Endothelial cell of umbilical vein (primary cell): Measurements from ENCODE around the gene NT5DC2. TPM values are rescaled to one million over a fixed set of nuclear protein-coding genes. Genes with fewer than 3 reads are reported as not detected.

Experiments
- BruUV-seq: library from RNA; stranded (reverse); fragments of 400-500 nt; replicated peaks from 2 replicates; lab custom pipeline; 2021; lab: Mats Ljungman, UMichigan
- CTCF ChIA-PET: fragments of 300-600, 350-600 bp; sonication (Branson Sonifier 250); formaldehyde crosslinking; loops from one replicate; lab custom pipeline; 2021; ENCODE audit warnings: antibody characterized with exemption, inconsistent platforms; lab: Charles Lee
- POLR2A ChIA-PET: fragments of 300-600, 350-600 bp; sonication (Branson Sonifier 250); formaldehyde crosslinking; loops from one replicate; lab custom pipeline; 2021; ENCODE audit warnings: antibody characterized with exemption, inconsistent platforms; lab: Charles Lee
- DNase-seq: peaks from one replicate; pipeline ENCODE4 v3.0.0-alpha.2; 2011; ENCODE audit warnings: low read depth, low spot score
- FAIRE-seq: peaks from 2 replicates; lab custom pipeline; 2011; peaks lifted over from hg19 to GRCh38; lab: Jason Lieb, UNC
- H2AFZ ChIP-seq: 2 replicates; pipeline ENCODE4 v1.6.0; 2012; ENCODE audit warnings: low read depth, low read length, control low read depth, inconsistent platforms
- H3K27ac ChIP-seq: 2 replicates; pipeline ENCODE4 v1.5.1; 2011; ENCODE audit warnings: low read depth, mild to moderate bottlenecking, control low read depth, low read length, moderate library complexity; ENCODE audit not compliant: insufficient read depth
- H3K27me3 ChIP-seq, 2 experiments: 2 replicates each; pipeline versions ENCODE4 v1.6.0 to v1.6.1; 2011; ENCODE audit warnings: low read length in 2 of 2, mixed read lengths in 1 of 2; ENCODE audit not compliant: control insufficient read depth in 2 of 2, insufficient read depth in 2 of 2
- H3K36me3 ChIP-seq, 2 experiments: 2 replicates in 1 of 2; 3 replicates in 1 of 2; pipeline ENCODE4 v1.5.1; 2011; ENCODE audit warnings: low read length in 2 of 2, mild to moderate bottlenecking in 1 of 2, moderate library complexity in 1 of 2; ENCODE audit not compliant: control insufficient read depth in 2 of 2, insufficient read depth in 2 of 2; ENCODE audit errors: extremely low read depth in 1 of 2
- H3K4me1 ChIP-seq: 3 replicates; pipeline ENCODE4 v1.5.1; 2011; ENCODE audit warnings: mild to moderate bottlenecking, low read length; ENCODE audit not compliant: control insufficient read depth, insufficient read depth; ENCODE audit errors: extremely low read depth
- H3K4me2 ChIP-seq: 2 replicates; pipeline ENCODE4 v1.6.1; 2011; ENCODE audit warnings: low read length, control low read depth, mixed read lengths; ENCODE audit not compliant: insufficient read depth
- H3K4me3 ChIP-seq, 3 experiments: fragments of 200-600 bp in 1 of 3; sonication (generic), shearing (Covaris generic) in 1 of 3; replicated peaks in 1 of 3; 2 replicates each; pipeline ENCODE4 v1.5.1; 2011 to 2016; ENCODE audit warnings: control low read depth in 3 of 3, low read length in 3 of 3, mild to moderate bottlenecking in 2 of 3, inconsistent platforms in 1 of 3, low read depth in 1 of 3, moderate library complexity in 1 of 3; ENCODE audit not compliant: insufficient read depth in 1 of 3
- H3K79me2 ChIP-seq: 2 replicates; pipeline ENCODE4 v1.6.0; 2012; ENCODE audit warnings: low read length, inconsistent platforms; ENCODE audit not compliant: control insufficient read depth, insufficient read depth
- H3K9ac ChIP-seq: replicated peaks from 2 replicates; pipeline ENCODE3; 2011; ENCODE audit warnings: low read length, control low read depth; ENCODE audit not compliant: insufficient read depth; ENCODE audit errors: extremely low read depth
- H3K9me1 ChIP-seq: replicated peaks from 3 replicates; pipeline ENCODE4 v1.6.0; 2011; ENCODE audit warnings: mild to moderate bottlenecking, low read length; ENCODE audit not compliant: control insufficient read depth, insufficient read depth; ENCODE audit errors: extremely low read depth
- H3K9me3 ChIP-seq: replicated peaks from 2 replicates; pipeline ENCODE4 v1.5.1; 2012; ENCODE audit warnings: low read length, inconsistent platforms; ENCODE audit not compliant: control insufficient read depth, insufficient read depth
- H4K20me1 ChIP-seq: replicated peaks from 2 replicates; pipeline ENCODE3; 2011; ENCODE audit warnings: mild to moderate bottlenecking, low read length; ENCODE audit not compliant: control insufficient read depth, insufficient read depth; ENCODE audit errors: extremely low read depth
- EZH2 ChIP-seq: IDR thresholded peaks from 2 replicates; pipeline ENCODE4 v1.6.1; 2012; ENCODE audit warnings: borderline replicate concordance, low read depth, mild to moderate bottlenecking, moderate library complexity, low read length, inconsistent platforms; ENCODE audit not compliant: severe bottlenecking
- FOS ChIP-seq: IDR thresholded peaks from 2 replicates; pipeline ENCODE4 v1.6.1; 2011; ENCODE audit warnings: mild to moderate bottlenecking, low read length, moderate library complexity, borderline replicate concordance; ENCODE audit not compliant: insufficient read depth
- GATA2 ChIP-seq: IDR thresholded peaks from 2 replicates; pipeline ENCODE4 v1.7.0; 2011; ENCODE audit warnings: low read depth, mild to moderate bottlenecking, moderate library complexity, mixed read lengths, low read length; ENCODE audit not compliant: insufficient read length, insufficient read depth
- JUN ChIP-seq: IDR thresholded peaks from 2 replicates; pipeline ENCODE4 v1.6.1; 2011; ENCODE audit warnings: borderline replicate concordance, low read depth; ENCODE audit not compliant: insufficient read length, insufficient read depth
- MYC ChIP-seq: IDR thresholded peaks from one replicate; pipeline ENCODE4 v1.6.1; 2011; ENCODE audit warnings: mild to moderate bottlenecking, low read depth, low read length
- POLR2A ChIP-seq: IDR thresholded peaks from 2 replicates; pipeline ENCODE4 v1.6.1; 2012; ENCODE audit warnings: low read depth, mild to moderate bottlenecking, control low read depth, low read length
- POLR2AphosphoS5 ChIP-seq: IDR thresholded peaks from 2 replicates; pipeline ENCODE4 v1.6.1; 2012; ENCODE audit warnings: low read depth, mild to moderate bottlenecking, control low read depth, low read length, moderate library complexity; ENCODE audit not compliant: insufficient read depth
- dilution Hi-C: fragments of 300-500 bp; cut with MboI; formaldehyde crosslinking; loops from one replicate; pipeline ENCODE4 v1.15.0; 2019; ENCODE audit warnings: low sequenced_read_pairs; ENCODE audit not compliant: extremely low pct_ligation_motif_present
- intact Hi-C: fragments of 100-400 bp; cut with micrococcal nuclease; formaldehyde crosslinking; loops from one replicate; pipeline ENCODE4 v1.10.0; 2022
- polyA plus RNA-seq, 4 experiments: library from polyadenylated mRNA; depleted of rRNA in 3 of 4; stranded (reverse) in 3 of 4; unstranded in 1 of 4; fragments of >200 nt; gene quantifications; 2 replicates each; pipeline versions ENCODE4 v1.2.1 to v1.2.3, GENCODE V29; 2011 to 2012; ENCODE audit warnings: missing spikeins in 1 of 4
- total RNA-seq: library from RNA; stranded (reverse); gene quantifications from 2 replicates; pipeline ENCODE4 v1.2.3, GENCODE V29; 2021
- TF ChIP-seq, protein P1 (sequence below), 2 donors: IDR thresholded peaks; 1 replicate in 1 of 2; 2 replicates in 1 of 2; pipeline ENCODE4 v1.5.1; 2011; ENCODE audit warnings: low read length in 2 of 2, mild to moderate bottlenecking in 2 of 2, moderate library complexity in 2 of 2, control low read depth in 1 of 2, inconsistent platforms in 1 of 2, low read depth in 1 of 2; ENCODE audit not compliant: insufficient read depth in 1 of 2; ENCODE audit errors: extremely low read depth in 1 of 2
- TF ChIP-seq, protein P2 (sequence below): IDR thresholded peaks from 2 replicates; pipeline ENCODE4 v1.6.1; 2011; ENCODE audit not compliant: insufficient read depth, insufficient read length

NT5DC2 gene
- total and polyA plus RNA-seq, 2 donors (not counting 3 experiments of a cell fraction or from before 2014, with no cell fraction given) = 298 to 402 TPM

DNA sequence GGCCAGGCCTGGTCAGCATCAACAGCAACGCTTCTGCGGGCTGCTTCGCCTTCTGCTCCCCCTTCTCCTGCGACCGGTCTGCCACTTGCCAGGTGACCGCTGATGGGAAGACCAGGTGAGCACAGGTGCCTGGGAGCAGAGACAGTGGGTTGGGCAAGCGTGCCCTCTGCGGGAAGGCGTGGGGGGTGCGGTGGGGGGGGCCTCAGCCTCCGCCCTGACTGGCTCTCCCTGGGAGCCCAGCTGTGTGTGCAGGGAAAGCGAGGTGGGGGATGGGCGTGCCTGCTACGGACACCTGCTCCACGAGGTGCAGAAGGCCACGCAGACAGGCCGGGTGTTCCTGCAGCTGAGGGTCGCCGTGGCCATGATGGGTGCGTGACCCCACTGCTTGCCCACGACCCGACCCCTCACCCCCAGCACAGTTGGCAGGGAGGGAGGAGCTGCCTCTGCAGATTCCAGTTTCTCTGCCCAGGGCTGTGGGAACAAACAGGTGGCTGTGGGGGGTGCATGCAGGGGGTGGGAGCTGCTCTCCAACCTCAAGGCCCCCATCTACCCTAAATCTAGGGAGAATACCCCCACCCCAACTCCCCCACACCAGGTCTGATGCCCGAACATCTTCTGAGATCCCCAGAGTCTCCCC, 29.8 kb downstream of the NT5DC2 start:
- no peak overlapping the region for H2AFZ ChIP-seq
- CTCF ChIA-PET = interaction anchor here (1.1 to 1.4 kb wide), 2 partner anchors 9 to 13 kb away, joined by 4 read pairs; partner anchors contain the start of gene STAB1
- DNase-seq = no peak
- no peaks in the 10 kb centered on the region for H3K27me3 ChIP-seq
- peaks cover 10% of the 10 kb centered on the region for H3K4me1 ChIP-seq
- POLR2A ChIA-PET = no interaction called here
- no peaks in the 10 kb centered on the region for H3K9me1 ChIP-seq
- no peak overlapping the region for H3K4me3 ChIP-seq
- H3K79me2 ChIP-seq = peaks cover 27% of the 10 kb centered on the region
- H3K36me3 ChIP-seq = peaks cover 25 to 62% of the 10 kb centered on the region in 2 experiments
- H3K9ac ChIP-seq = no peak overlapping the region
- no peak overlapping the region for H3K27ac ChIP-seq
- no peak for TF ChIP-seq GATA2
- no peak for TF ChIP-seq EZH2
- TF ChIP-seq, protein P1, sequence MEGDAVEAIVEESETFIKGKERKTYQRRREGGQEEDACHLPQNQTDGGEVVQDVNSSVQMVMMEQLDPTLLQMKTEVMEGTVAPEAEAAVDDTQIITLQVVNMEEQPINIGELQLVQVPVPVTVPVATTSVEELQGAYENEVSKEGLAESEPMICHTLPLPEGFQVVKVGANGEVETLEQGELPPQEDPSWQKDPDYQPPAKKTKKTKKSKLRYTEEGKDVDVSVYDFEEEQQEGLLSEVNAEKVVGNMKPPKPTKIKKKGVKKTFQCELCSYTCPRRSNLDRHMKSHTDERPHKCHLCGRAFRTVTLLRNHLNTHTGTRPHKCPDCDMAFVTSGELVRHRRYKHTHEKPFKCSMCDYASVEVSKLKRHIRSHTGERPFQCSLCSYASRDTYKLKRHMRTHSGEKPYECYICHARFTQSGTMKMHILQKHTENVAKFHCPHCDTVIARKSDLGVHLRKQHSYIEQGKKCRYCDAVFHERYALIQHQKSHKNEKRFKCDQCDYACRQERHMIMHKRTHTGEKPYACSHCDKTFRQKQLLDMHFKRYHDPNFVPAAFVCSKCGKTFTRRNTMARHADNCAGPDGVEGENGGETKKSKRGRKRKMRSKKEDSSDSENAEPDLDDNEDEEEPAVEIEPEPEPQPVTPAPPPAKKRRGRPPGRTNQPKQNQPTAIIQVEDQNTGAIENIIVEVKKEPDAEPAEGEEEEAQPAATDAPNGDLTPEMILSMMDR (IDR thresholded peaks at IDR 0.05; ENCODE audit: extremely low read depth in 1 of 2, insufficient read depth in 1 of 2, low read depth in 1 of 2, low read length in 2 of 2) = no peak
- TF ChIP-seq, protein P2, sequence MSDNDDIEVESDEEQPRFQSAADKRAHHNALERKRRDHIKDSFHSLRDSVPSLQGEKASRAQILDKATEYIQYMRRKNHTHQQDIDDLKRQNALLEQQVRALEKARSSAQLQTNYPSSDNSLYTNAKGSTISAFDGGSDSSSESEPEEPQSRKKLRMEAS = no peak
- no peak for TF ChIP-seq POLR2A
- no peak for TF ChIP-seq FOS
- no peak for TF ChIP-seq POLR2AphosphoS5
- no peak for TF ChIP-seq MYC
- TF ChIP-seq JUN = no peak
- BruUV-seq = no TSS peak
- H3K9me3 ChIP-seq = no peaks in the 10 kb centered on the region
- intact Hi-C loops (no loop called here), dilution Hi-C loops (no loop called here)
- H4K20me1 ChIP-seq = no peaks in the 10 kb centered on the region
- FAIRE-seq = no peak
- no peak overlapping the region for H3K4me2 ChIP-seq
